ENCODE measurements around the gene CLMN. TPM values are rescaled to one million over a fixed set of nuclear protein-coding genes. Genes with fewer than 3 reads are reported as not detected.
A peak's percentile ranks its signal among the peaks of the same experiment; 100 is the strongest.

The CLMN gene
- total RNA-seq, 4 donors from 2014 or later: 6.5 to 10.0 (median 7.9) TPM

DNA sequence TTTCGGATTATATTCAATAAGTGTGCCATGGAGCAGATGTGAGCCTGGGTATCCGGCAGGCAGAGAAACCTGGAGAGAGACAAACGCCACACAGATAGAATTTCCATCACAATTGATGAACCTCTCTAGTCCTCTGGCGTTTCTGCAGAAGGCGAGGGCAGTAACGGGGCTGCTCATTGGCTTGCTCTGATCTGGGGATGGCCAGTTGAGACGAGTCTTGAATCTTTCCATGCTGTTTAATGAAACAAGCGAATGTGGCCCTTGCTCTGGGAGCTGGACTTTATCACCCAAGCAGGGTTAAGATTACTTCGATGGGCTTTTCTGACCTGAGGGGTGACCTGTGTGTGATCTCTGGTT is 42.4 kb upstream of the CLMN start:
- Histone ChIP-seq H3K4me3 (no peak overlapping the region), H3K36me3 (no peaks in the 10 kb centered on the region), H3K27me3 (peaks cover 0 to 40% (median 0%) of the 10 kb centered on the region in 4 donors), H3K27ac (replicated peaks in 1 of 4) (no peak overlapping the region), H3K9me3 (no peaks in the 10 kb centered on the region), H3K4me1 (peaks cover 5 to 11% (median 8%) of the 10 kb centered on the region in 4 donors)
- DNase-seq (ENCODE audit: extremely low spot score): no peak
- intact Hi-C loops (cut with DNase I): no loop called here
- no peak for TF ChIP-seq POLR2A (IDR thresholded peaks at IDR 0.05; ENCODE audit: low read depth)
- TF ChIP-seq EP300 (IDR thresholded peaks at IDR 0.05): no peak
- no peak for TF ChIP-seq POLR2AphosphoS5 (IDR thresholded peaks at IDR 0.05)
- TF ChIP-seq, protein P1, sequence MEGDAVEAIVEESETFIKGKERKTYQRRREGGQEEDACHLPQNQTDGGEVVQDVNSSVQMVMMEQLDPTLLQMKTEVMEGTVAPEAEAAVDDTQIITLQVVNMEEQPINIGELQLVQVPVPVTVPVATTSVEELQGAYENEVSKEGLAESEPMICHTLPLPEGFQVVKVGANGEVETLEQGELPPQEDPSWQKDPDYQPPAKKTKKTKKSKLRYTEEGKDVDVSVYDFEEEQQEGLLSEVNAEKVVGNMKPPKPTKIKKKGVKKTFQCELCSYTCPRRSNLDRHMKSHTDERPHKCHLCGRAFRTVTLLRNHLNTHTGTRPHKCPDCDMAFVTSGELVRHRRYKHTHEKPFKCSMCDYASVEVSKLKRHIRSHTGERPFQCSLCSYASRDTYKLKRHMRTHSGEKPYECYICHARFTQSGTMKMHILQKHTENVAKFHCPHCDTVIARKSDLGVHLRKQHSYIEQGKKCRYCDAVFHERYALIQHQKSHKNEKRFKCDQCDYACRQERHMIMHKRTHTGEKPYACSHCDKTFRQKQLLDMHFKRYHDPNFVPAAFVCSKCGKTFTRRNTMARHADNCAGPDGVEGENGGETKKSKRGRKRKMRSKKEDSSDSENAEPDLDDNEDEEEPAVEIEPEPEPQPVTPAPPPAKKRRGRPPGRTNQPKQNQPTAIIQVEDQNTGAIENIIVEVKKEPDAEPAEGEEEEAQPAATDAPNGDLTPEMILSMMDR (IDR thresholded peaks at IDR 0.05): no peak
- WGBS: 57% methylated on average over 9 of the region's 9 CpGs

DNA sequence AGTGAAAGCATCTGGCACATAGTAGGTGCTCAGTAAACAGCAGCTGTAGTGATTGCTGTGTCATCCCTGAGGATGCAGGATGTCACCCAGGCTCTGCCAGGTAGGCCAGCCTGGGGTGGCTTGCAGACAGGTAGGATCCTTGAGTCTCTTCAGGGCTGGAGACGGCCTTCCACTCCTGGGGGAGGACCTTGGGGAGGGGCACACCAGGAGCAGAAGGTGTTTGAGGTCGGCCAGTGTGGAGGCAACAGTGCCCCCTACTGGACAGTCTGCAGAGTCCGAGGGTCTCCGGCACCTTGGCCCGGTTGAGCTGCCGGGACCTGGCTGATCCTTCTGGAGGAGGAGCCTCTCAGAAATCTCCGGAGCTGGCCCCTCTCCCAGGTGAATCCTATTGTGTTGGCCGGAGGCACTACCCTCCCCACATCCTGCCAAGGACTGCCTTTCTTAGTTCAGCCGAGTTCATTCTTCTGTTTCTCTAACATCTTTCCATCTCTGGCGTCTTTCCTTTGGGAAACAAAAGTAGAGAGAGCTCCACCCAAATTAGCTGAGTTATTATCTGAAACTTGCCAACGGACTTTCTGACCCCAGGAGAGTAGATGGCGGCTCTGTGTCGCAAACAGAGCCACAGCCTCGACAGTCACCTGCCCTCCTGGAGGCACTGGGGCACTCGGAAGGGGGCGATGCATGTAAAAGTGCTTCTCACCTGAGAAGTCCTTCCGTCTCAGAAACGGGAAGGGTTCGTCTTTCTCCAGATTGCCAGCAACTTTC is 41.8 kb upstream of the CLMN start:
- 29% methylated on average over 19 of the region's 19 CpGs for whole genome bisulfite sequencing
- DNase-seq (ENCODE audit: extremely low spot score): peak; percentile 90
- intact Hi-C loops (cut with DNase I): no loop called here
- H3K4me3 ChIP-seq: peak overlapping the region in 1 of 4 donors; percentile 17
- no peaks in the 10 kb centered on the region for H3K9me3 ChIP-seq
- no peaks in the 10 kb centered on the region for H3K36me3 ChIP-seq
- TF ChIP-seq, protein P1 (IDR thresholded peaks at IDR 0.05): peak; percentile 21 to 50 (median 33)
- TF ChIP-seq POLR2A (IDR thresholded peaks at IDR 0.05; ENCODE audit: low read depth) (no peak), POLR2AphosphoS5 (IDR thresholded peaks at IDR 0.05) (no peak), EP300 (IDR thresholded peaks at IDR 0.05) (no peak)
- no peak overlapping the region for H3K27ac ChIP-seq (replicated peaks in 1 of 4)
- H3K27me3 ChIP-seq: peaks cover 0 to 40% (median 0%) of the 10 kb centered on the region in 4 donors
- H3K4me1 ChIP-seq: peaks cover 5 to 11% (median 8%) of the 10 kb centered on the region in 4 donors

DNA sequence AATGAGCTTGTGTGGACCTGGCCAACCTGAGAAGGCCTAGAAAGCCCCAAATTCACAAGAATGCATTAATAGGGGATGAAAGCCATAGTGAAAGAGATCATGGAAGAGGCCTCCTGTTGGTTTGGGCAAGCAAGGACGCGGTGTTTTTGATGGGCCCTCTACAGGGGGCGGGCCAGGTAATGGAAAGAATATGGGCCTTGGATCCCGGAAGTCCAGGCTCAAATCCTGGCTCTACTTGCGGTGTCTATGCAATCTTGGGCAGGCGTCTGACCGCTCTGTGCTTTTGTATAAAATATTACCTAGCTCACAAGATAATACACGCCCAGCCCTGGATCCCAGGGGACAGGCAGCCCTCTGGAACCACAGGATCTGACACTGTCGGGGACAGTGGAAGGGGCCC is 41.1 kb upstream of the CLMN start:
- TF ChIP-seq POLR2A (IDR thresholded peaks at IDR 0.05; ENCODE audit: low read depth): no peak
- TF ChIP-seq EP300 (IDR thresholded peaks at IDR 0.05): no peak
- no peak for TF ChIP-seq POLR2AphosphoS5 (IDR thresholded peaks at IDR 0.05)
- TF ChIP-seq, protein P1 (IDR thresholded peaks at IDR 0.05): no peak

DNA sequence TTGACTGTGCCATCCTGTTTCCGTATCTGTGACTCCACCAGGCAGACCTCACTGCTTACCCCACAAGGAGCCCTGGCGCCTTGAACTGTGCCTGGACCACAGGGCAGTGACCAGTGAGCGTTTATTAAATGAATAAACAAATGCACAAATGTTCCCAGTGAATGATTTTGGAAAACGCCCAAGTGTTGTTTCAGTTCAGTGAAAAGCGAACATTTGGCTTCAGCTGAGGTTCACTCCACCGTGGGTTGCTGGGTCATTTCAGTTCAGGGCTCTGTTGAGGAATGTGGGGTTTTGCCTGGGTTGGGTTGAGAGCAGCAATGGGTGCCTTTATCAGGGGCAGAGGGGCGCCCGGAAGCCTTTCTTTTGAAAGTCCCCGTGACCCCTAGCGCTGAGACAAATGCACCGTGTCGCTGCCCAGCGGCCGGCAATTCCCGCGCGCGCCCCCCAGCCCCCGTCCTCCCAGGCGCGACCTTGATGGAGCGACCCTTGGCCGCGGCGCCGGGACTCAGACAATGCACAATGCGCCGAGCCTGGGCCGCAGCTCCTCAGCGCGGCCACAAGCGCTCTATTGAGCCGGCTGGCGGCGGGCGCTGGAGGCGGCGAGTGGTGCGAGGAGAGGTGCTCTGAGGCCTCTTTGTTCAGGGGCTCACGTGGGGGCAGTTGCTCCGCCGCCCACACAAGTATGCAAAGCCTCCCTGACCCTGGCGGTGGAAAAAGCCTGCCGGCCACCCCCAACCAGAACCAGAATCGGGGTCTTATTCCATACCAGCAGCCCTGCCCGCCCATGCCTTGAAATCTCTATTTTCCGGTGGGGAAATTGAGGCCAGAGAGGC is 40.5 kb upstream of the CLMN start:
- peak; percentile 90 for DNase-seq (ENCODE audit: extremely low spot score)
- Histone ChIP-seq H3K27ac (replicated peaks in 1 of 4) (peak overlapping the region in 1 of 4 donors; percentile 14), H3K4me3 (no peak overlapping the region), H3K9me3 (peaks cover 0 to 2% (median under 1%) of the 10 kb centered on the region in 4 donors), H3K36me3 (no peaks in the 10 kb centered on the region), H3K4me1 (peaks cover 5 to 11% (median 8%) of the 10 kb centered on the region in 4 donors), H3K27me3 (peaks cover 0 to 40% (median 0%) of the 10 kb centered on the region in 4 donors)
- TF ChIP-seq, protein P1 (IDR thresholded peaks at IDR 0.05): no peak
- TF ChIP-seq POLR2A (IDR thresholded peaks at IDR 0.05; ENCODE audit: low read depth): no peak
- intact Hi-C loops (cut with DNase I): no loop called here
- 51% methylated on average over 19 of the region's 47 CpGs for WGBS

More for the DNA sequence above, 41.1 kb upstream of the CLMN start:
- DNase-seq (ENCODE audit: extremely low spot score): no peak
- Histone ChIP-seq H3K4me1 (peaks cover 5 to 11% (median 8%) of the 10 kb centered on the region in 4 donors), H3K4me3 (no peak overlapping the region), H3K27ac (replicated peaks in 1 of 4) (no peak overlapping the region), H3K27me3 (peaks cover 0 to 40% (median 0%) of the 10 kb centered on the region in 4 donors), H3K36me3 (no peaks in the 10 kb centered on the region), H3K9me3 (no peaks in the 10 kb centered on the region)
- intact Hi-C loops (cut with DNase I): no loop called here
- 90% methylated on average over 9 of the region's 9 CpGs for WGBS

Data from esophagus muscularis mucosa (tissue), 4 donors.